Neural cell (in vitro differentiated cells): ENCODE data around the gene CTDP1. TPM values are rescaled to one million over a fixed set of nuclear protein-coding genes. Genes with fewer than 3 reads are reported as not detected.

ENCODE experiments used
- H2AFZ ChIP-seq: fragments of 200-600, 300-800 bp; sonication (generic), shearing (Covaris generic); 2 replicates; pipeline ENCODE4 v1.6.0; 2014; ENCODE audit warnings: low read depth, mild to moderate bottlenecking, antibody characterized with exemption, low read length, moderate library complexity
- H3F3A ChIP-seq: fragments of 200-600 bp; shearing (Covaris generic); 2 replicates; pipeline ENCODE4 v1.6.1; 2016; ENCODE audit warnings: mild to moderate bottlenecking, moderate library complexity, mixed read lengths, antibody characterized with exemption, low read length; ENCODE audit not compliant: insufficient read depth, poor library complexity, severe bottlenecking
- H3K27ac ChIP-seq: fragments of 200-600, 300-800 bp; sonication (generic), shearing (Covaris generic); 2 replicates; pipeline ENCODE4 v1.5.1; 2014; ENCODE audit warnings: mild to moderate bottlenecking, low read length, moderate library complexity
- H3K27me3 ChIP-seq: fragments of 300-800, 200-600 bp; sonication (generic), shearing (Covaris generic); 2 replicates; pipeline ENCODE4 v1.6.0; 2014; ENCODE audit warnings: mild to moderate bottlenecking, low read depth, low read length, moderate library complexity; ENCODE audit not compliant: insufficient read depth
- H3K36me3 ChIP-seq: fragments of 300-800, 200-600 bp; sonication (generic), shearing (Covaris generic); 2 replicates; pipeline ENCODE4 v1.5.1; 2014; ENCODE audit warnings: mild to moderate bottlenecking, antibody characterized with exemption, low read length, moderate library complexity; ENCODE audit not compliant: insufficient read depth
- H3K4me2 ChIP-seq: fragments of 300-800, 200-600 bp; sonication (generic), shearing (Covaris generic); 2 replicates; pipeline ENCODE4 v1.6.0; 2014; ENCODE audit warnings: mild to moderate bottlenecking, low read length
- H3K4me3 ChIP-seq: fragments of 300-800, 200-600 bp; sonication (generic), shearing (Covaris generic); 2 replicates; pipeline ENCODE4 v1.5.1; 2014; ENCODE audit warnings: mild to moderate bottlenecking, low read length, moderate library complexity
- H3K79me2 ChIP-seq: fragments of 200-600 bp; shearing (Covaris generic); replicated peaks from 2 replicates; pipeline ENCODE4 v1.6.0; 2014; ENCODE audit warnings: mild to moderate bottlenecking, low read length, moderate library complexity; ENCODE audit not compliant: insufficient read depth
- H3K9ac ChIP-seq: fragments of 300-800, 200-600 bp; sonication (generic), shearing (Covaris generic); 2 replicates; pipeline ENCODE4 v1.6.1; 2016; ENCODE audit warnings: mild to moderate bottlenecking, low read length, mixed read lengths
- H3K9me2 ChIP-seq: fragments of 200-600 bp; shearing (Covaris generic); 2 replicates; pipeline ENCODE4 v1.6.1; 2016; ENCODE audit warnings: mild to moderate bottlenecking, low read length, mixed read lengths; ENCODE audit not compliant: insufficient read depth
- H3K9me3 ChIP-seq: fragments of 200-600, 300-800 bp; sonication (generic), shearing (Covaris generic); 2 replicates; pipeline ENCODE4 v1.6.1; 2016; ENCODE audit warnings: mild to moderate bottlenecking, mixed run types, low read length, moderate library complexity, mixed read lengths
- H4K20me1 ChIP-seq: fragments of 200-600 bp; shearing (Covaris generic); 2 replicates; pipeline ENCODE4 v1.6.1; 2016; ENCODE audit warnings: mild to moderate bottlenecking, mixed run types; ENCODE audit not compliant: insufficient read depth
- CTCF ChIP-seq: fragments of 450-650 bp; IDR thresholded peaks from 2 replicates; pipeline ENCODE4 v1.5.1; 2014; ENCODE audit warnings: antibody characterized with exemption, mild to moderate bottlenecking, moderate library complexity; ENCODE audit not compliant: poor library complexity, severe bottlenecking
- EP300 ChIP-seq: fragments of 450-650 bp; conservative IDR thresholded peaks from 2 replicates; pipeline ENCODE4 v1.6.1; 2014; ENCODE audit warnings: antibody characterized with exemption, mild to moderate bottlenecking, moderate library complexity; ENCODE audit not compliant: poor library complexity, severe bottlenecking
- EZH2 ChIP-seq: fragments of 200-600, 300-800 bp; shearing (Covaris generic), sonication (generic); IDR thresholded peaks from 2 replicates; pipeline ENCODE4 v1.6.1; 2014; ENCODE audit warnings: antibody characterized with exemption, low read length, borderline replicate concordance, mild to moderate bottlenecking; ENCODE audit not compliant: insufficient read depth, poor library complexity, severe bottlenecking
- MXI1 ChIP-seq: fragments of 450-650 bp; conservative IDR thresholded peaks from 2 replicates; pipeline ENCODE4 v1.6.1; 2014; ENCODE audit warnings: antibody characterized with exemption, mild to moderate bottlenecking; ENCODE audit not compliant: poor library complexity, severe bottlenecking
- POLR2AphosphoS5 ChIP-seq: IDR thresholded peaks from 2 replicates; pipeline ENCODE4 v1.6.1; 2012
- RAD21 ChIP-seq: fragments of 450-650 bp; conservative IDR thresholded peaks from 2 replicates; pipeline ENCODE4 v1.6.1; 2014; ENCODE audit warnings: antibody characterized with exemption, mild to moderate bottlenecking, moderate library complexity
- SMC3 ChIP-seq: fragments of 450-650 bp; conservative IDR thresholded peaks from 2 replicates; pipeline ENCODE4 v1.6.1; 2014; ENCODE audit warnings: antibody characterized with exemption, mild to moderate bottlenecking, moderate library complexity; ENCODE audit not compliant: poor library complexity
- TAF1 ChIP-seq: IDR thresholded peaks from 2 replicates; pipeline ENCODE4 v1.6.1; 2012; ENCODE audit warnings: low read depth
- polyA plus RNA-seq: library from polyadenylated mRNA; depleted of rRNA; stranded (reverse); fragments of >200 nt; gene quantifications from 2 replicates; pipeline ENCODE4 v1.2.3, GENCODE V29; 2014
- TF ChIP-seq, protein P1 (sequence below): IDR thresholded peaks from 2 replicates; pipeline ENCODE4 v1.6.1; 2012; ENCODE audit warnings: borderline replicate concordance

The CTDP1 gene
- polyA plus RNA-seq, 1 donor from 2014 or later = 22.3 TPM

DNA sequence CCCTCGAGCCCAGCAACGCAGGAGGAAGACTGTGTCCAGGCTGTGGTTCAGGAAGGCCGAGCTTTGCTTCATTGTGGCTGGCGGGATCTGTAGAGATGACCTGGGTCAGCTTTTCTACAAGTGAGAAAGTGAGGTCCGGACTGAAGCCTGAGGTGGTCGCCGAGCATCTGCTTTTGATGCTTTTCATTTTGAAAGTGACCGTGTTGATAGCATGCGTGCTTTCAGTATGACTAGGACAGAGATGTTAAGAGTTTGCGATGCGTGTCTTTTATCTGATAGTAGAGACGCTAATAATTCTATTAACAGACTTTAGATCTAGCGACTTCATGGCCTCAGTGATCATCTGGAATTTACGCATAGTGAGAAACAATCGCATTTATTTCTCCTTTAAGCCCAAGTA lies 28.1 kb downstream of the CTDP1 start:
- Histone ChIP-seq H3K9me3 (no peaks in the 10 kb centered on the region), H3K4me2 (no peak overlapping the region), H3K36me3 (no peaks in the 10 kb centered on the region), H4K20me1 (no peaks in the 10 kb centered on the region), H3K79me2 (no peaks in the 10 kb centered on the region), H3K27ac (no peak overlapping the region), H3K4me3 (no peak overlapping the region), H3K9ac (no peak overlapping the region), H3K27me3 (no peaks in the 10 kb centered on the region), H2AFZ (no peak overlapping the region), H3F3A (no peaks in the 10 kb centered on the region), H3K9me2 (no peaks in the 10 kb centered on the region)
- no peak for TF ChIP-seq EP300
- TF ChIP-seq RAD21 = no peak
- no peak for TF ChIP-seq MXI1
- TF ChIP-seq, protein P1, sequence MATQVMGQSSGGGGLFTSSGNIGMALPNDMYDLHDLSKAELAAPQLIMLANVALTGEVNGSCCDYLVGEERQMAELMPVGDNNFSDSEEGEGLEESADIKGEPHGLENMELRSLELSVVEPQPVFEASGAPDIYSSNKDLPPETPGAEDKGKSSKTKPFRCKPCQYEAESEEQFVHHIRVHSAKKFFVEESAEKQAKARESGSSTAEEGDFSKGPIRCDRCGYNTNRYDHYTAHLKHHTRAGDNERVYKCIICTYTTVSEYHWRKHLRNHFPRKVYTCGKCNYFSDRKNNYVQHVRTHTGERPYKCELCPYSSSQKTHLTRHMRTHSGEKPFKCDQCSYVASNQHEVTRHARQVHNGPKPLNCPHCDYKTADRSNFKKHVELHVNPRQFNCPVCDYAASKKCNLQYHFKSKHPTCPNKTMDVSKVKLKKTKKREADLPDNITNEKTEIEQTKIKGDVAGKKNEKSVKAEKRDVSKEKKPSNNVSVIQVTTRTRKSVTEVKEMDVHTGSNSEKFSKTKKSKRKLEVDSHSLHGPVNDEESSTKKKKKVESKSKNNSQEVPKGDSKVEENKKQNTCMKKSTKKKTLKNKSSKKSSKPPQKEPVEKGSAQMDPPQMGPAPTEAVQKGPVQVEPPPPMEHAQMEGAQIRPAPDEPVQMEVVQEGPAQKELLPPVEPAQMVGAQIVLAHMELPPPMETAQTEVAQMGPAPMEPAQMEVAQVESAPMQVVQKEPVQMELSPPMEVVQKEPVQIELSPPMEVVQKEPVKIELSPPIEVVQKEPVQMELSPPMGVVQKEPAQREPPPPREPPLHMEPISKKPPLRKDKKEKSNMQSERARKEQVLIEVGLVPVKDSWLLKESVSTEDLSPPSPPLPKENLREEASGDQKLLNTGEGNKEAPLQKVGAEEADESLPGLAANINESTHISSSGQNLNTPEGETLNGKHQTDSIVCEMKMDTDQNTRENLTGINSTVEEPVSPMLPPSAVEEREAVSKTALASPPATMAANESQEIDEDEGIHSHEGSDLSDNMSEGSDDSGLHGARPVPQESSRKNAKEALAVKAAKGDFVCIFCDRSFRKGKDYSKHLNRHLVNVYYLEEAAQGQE = no peak
- TF ChIP-seq SMC3 = no peak
- no peak for TF ChIP-seq EZH2
- TF ChIP-seq TAF1 = no peak
- TF ChIP-seq CTCF = no peak
- no peak for TF ChIP-seq POLR2AphosphoS5

GRCh38 chr18:79708412-79708811 lies 28.8 kb downstream of the CTDP1 start:
- no peak overlapping the region for H3K4me2 ChIP-seq
- no peaks in the 10 kb centered on the region for H3K36me3 ChIP-seq

More at GRCh38 chr18:79708412-79708811, 28.8 kb downstream of the CTDP1 start:
- no peaks in the 10 kb centered on the region for H4K20me1 ChIP-seq
- no peaks in the 10 kb centered on the region for H3K79me2 ChIP-seq
- H3K9me2 ChIP-seq = no peaks in the 10 kb centered on the region
- no peaks in the 10 kb centered on the region for H3K27me3 ChIP-seq
- no peaks in the 10 kb centered on the region for H3K9me3 ChIP-seq
- TF ChIP-seq POLR2AphosphoS5 = no peak
- TF ChIP-seq RAD21 = no peak
- TF ChIP-seq, protein P1 = no peak
- TF ChIP-seq TAF1 = no peak
- no peak overlapping the region for H3K4me3 ChIP-seq
- H3K27ac ChIP-seq = no peak overlapping the region
- no peak overlapping the region for H2AFZ ChIP-seq
- H3K9ac ChIP-seq = no peak overlapping the region
- H3F3A ChIP-seq = no peaks in the 10 kb centered on the region
